ENCODE data around the gene FCSK.

FCSK gene

GRCh38 chr16:70493802-70494201 is 39.4 kb downstream of the FCSK start:
- TF ChIP-seq POLR2A (IDR thresholded peaks at IDR 0.05; ENCODE audit: low read length) (no peak), GATA1 (IDR thresholded peaks at IDR 0.05; ENCODE audit: low read depth, low read length) (no peak)
- no peak for DNase-seq

- DNase-seq = no peak
- TF ChIP-seq GATA1 (IDR thresholded peaks at IDR 0.05; ENCODE audit: low read depth, low read length) = no peak
- no peak for TF ChIP-seq POLR2A (IDR thresholded peaks at IDR 0.05; ENCODE audit: low read length)
Observed at GRCh38 chr16:70494202-70494770, 39.9 kb downstream of the FCSK start.

GRCh38 chr16:70494777-70495176 is 40.4 kb downstream of the FCSK start:
- TF ChIP-seq GATA1 (IDR thresholded peaks at IDR 0.05; ENCODE audit: low read depth, low read length) = no peak
- no peak for TF ChIP-seq POLR2A (IDR thresholded peaks at IDR 0.05; ENCODE audit: low read length)
- DNase-seq = no peak

- no peak for DNase-seq
- no peak for TF ChIP-seq GATA1 (IDR thresholded peaks at IDR 0.05; ENCODE audit: low read depth, low read length)
- no peak for TF ChIP-seq POLR2A (IDR thresholded peaks at IDR 0.05; ENCODE audit: low read length)
Observed at GRCh38 chr16:70495425-70496182, 41.2 kb downstream of the FCSK start.

- DNase-seq = no peak
- TF ChIP-seq POLR2A (IDR thresholded peaks at IDR 0.05; ENCODE audit: low read length) (no peak), GATA1 (IDR thresholded peaks at IDR 0.05; ENCODE audit: low read depth, low read length) (no peak)
Observed at GRCh38 chr16:70496513-70496912, 42.1 kb downstream of the FCSK start.

GRCh38 chr16:70508752-70509151 is 54.4 kb downstream of the FCSK start:
- TF ChIP-seq GATA1 (IDR thresholded peaks at IDR 0.05; ENCODE audit: low read depth, low read length) (no peak), POLR2A (IDR thresholded peaks at IDR 0.05; ENCODE audit: low read length) (no peak)
- peak in 1 of 2 experiments; percentile 15 for DNase-seq

GRCh38 chr16:70510216-70510615 is 55.8 kb downstream of the FCSK start:
- DNase-seq = no peak
- TF ChIP-seq GATA1 (IDR thresholded peaks at IDR 0.05; ENCODE audit: low read depth, low read length) (no peak), POLR2A (IDR thresholded peaks at IDR 0.05; ENCODE audit: low read length) (no peak)

GRCh38 chr16:70511833-70512232 is 57.4 kb downstream of the FCSK start:
- DNase-seq = no peak
- TF ChIP-seq GATA1 (IDR thresholded peaks at IDR 0.05; ENCODE audit: low read depth, low read length) = no peak
- TF ChIP-seq POLR2A (IDR thresholded peaks at IDR 0.05; ENCODE audit: low read length) = no peak

- TF ChIP-seq GATA1 (IDR thresholded peaks at IDR 0.05; ENCODE audit: low read depth, low read length) (no peak), POLR2A (IDR thresholded peaks at IDR 0.05; ENCODE audit: low read length) (no peak)
- no peak for DNase-seq
Observed at GRCh38 chr16:70512456-70512855, 58.1 kb downstream of the FCSK start.

GRCh38 chr16:70520612-70521297 is 66.4 kb downstream of the FCSK start:
- TF ChIP-seq GATA1 (IDR thresholded peaks at IDR 0.05; ENCODE audit: low read depth, low read length) (no peak), POLR2A (IDR thresholded peaks at IDR 0.05; ENCODE audit: low read length) (no peak)
- DNase-seq = peak; percentile 40 to 77

- DNase-seq = peak; percentile 44 to 63
Observed at GRCh38 chr16:70522216-70523075, 68.1 kb downstream of the FCSK start.

GRCh38 chr16:70523076-70523742 is 68.8 kb downstream of the FCSK start, which contains the start of gene COG4:
Gene COG4 (minus strand): TSS chr16:70523554. CDS start chr16:70523543, 11 bp downstream.
- peak; percentile 93 to 95 for DNase-seq
- TF ChIP-seq GATA1 (IDR thresholded peaks at IDR 0.05; ENCODE audit: low read depth, low read length) (no peak), POLR2A (IDR thresholded peaks at IDR 0.05; ENCODE audit: low read length) (peak; percentile 83)

More at GRCh38 chr16:70522216-70523075, 68.1 kb downstream of the FCSK start:
- no peak for TF ChIP-seq POLR2A (IDR thresholded peaks at IDR 0.05; ENCODE audit: low read length)
- TF ChIP-seq GATA1 (IDR thresholded peaks at IDR 0.05; ENCODE audit: low read depth, low read length) = no peak
